ENCODE measurements around the gene BLOC1S6.
"Not testable (repeated sequence)": the region's sequence is repeated elsewhere in the genome, so short reads cannot be mapped to it uniquely, and the experiment has no call there.

Gene BLOC1S6

DNA sequence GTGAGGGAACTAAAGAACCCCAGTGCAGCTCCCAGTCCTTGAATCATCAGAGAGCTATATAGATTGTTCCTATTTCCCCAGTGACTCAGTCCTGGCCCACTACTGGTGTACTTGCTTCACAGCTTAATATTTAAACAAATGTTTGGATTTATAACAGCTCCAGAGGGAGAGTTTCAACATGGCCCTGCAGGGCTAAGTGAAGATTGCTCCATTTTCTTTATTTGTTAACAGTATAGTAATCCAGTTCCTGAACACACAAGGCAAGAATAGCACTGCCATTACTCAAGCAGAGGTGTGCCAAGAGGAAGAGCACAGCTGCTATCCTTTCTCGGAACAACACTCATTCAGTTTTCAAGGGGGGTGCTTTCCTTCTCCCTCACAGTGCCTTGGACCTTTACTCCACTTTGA is 54.2 kb downstream of the BLOC1S6 start:
- peak; percentile 87 for DNase-seq (ENCODE audit: low read depth)

DNA sequence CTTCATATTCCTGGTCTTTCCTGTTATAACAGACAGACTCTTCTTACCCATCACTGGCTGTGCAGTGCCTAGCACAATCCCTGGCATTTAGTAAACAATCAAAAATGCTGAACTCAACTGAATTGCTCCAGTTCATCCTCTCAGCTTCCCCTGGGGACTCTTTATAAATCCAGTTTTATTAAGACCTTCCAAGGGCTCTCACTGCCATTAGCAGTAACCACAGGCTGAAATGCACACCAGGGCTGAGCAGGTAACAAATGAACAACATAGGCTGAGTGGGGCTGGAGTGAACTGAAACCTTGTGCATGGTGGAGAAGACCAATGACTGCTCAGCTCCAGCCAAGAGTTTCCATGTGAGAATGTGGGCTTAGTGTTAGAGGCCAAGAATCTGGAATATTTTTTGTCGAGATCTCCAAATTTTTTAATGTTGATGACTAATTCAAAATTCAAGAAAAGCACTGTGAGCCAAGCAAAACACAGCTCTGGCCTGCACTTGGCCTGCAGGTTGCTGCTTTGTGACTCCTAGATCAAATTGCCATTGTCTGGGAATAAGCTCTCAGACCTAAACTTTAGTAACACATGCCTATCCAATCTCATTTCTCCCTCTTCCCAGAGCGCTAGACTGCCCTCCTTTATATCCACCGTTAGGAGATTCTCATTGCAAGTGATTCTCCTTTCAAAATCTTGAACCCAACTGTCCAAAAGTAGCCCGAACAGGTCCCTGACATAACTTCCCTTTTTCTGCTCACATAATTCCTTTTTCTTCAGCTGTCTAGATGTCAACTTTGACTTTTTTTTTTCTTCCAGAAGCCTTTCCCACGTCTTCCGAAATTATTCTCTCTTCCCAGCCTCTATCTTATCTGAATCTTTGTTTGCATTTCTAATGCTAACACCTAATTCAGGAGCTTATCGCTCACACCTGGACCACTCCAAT is 55.1 kb downstream of the BLOC1S6 start:
- peak; percentile 53 for DNase-seq (ENCODE audit: low read depth)

DNA sequence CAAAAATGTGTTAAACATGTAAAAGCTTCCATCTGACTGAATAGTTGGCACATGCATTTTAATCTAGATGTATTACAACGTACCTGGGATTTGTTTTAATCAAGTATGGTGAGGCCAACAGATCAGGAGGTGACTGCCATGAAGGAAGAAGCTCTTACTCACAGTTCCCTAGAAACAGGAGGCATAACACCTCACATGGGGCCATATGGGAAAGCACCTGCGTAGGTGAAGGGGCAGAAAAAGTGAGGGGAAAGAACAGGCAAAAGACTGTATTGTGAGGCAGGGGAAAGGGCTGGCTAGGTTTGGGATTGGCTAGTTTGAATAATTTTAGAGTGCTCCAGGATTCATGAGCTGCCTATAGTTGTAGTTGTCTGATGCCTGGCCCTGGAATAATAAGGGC is 57.3 kb downstream of the BLOC1S6 start:
- no peak for DNase-seq (ENCODE audit: low read depth)

- DNase-seq (ENCODE audit: low read depth): peak; percentile 34
These were observed 58.1 kb downstream of the BLOC1S6 start for GRCh38 chr15:45645026-45645980.

DNA sequence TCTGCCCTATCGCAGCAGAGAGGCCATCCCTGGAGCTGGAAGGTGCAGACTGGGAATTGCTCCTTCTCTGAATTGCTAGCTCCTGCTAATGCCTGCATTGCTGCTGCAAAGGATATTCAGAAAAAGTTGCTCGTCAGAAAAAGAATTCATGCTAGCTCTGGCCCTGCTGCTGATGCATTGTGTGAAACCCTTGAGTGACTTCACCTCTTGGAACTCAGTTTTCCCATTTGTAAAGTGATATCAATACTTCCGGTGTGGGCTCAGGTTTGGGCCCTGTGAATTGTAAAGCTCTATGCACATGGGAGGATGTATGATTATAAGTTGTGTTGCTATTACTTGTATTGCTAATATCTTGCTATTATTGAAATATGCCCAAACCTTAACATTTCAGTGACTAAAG is 59.0 kb downstream of the BLOC1S6 start:
- peak; percentile 53 for DNase-seq (ENCODE audit: low read depth)

- no peak for DNase-seq (ENCODE audit: low read depth)
These were observed 60.6 kb downstream of the BLOC1S6 start for GRCh38 chr15:45647828-45648227.

DNA sequence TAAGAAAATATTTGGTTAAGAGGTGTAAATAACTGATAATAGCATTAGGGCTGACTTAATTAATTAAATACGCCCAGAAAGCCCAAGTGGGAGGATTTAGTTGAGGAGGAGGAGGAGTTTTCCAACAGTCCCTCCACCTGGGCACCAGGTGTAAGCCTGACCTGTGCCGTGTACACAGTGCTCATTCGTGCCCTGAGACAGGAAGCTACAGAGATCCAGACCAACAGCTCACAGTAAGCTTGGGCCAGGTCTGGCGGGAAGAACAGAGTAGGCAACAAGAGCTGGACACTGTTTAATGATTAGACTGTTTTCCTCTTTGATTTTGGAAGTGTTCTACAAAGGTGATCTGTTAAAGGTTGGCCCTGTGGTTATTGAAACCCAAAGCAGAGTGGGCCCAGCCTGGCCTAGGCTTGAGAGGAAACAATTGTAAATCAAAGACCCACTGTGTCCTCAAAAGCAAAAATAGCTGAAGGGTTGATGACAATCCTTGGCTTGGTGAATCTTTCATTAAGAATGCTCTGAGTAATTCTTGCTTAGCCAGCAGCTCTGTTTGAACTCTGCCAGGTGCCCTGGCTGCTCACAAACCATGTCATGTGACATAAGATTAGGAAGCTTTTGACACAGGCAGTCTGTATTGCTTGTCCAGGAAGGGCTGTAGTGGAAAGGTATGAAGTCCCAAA is 61.5 kb downstream of the BLOC1S6 start:
- peak; percentile 82 for DNase-seq (ENCODE audit: low read depth)

- not testable (repeated sequence) for DNase-seq (ENCODE audit: low read depth)
These were observed 62.8 kb downstream of the BLOC1S6 start for GRCh38 chr15:45650007-45650406.

- no peak for DNase-seq (ENCODE audit: low read depth)
These were observed 63.8 kb downstream of the BLOC1S6 start for GRCh38 chr15:45650889-45651525.

DNA sequence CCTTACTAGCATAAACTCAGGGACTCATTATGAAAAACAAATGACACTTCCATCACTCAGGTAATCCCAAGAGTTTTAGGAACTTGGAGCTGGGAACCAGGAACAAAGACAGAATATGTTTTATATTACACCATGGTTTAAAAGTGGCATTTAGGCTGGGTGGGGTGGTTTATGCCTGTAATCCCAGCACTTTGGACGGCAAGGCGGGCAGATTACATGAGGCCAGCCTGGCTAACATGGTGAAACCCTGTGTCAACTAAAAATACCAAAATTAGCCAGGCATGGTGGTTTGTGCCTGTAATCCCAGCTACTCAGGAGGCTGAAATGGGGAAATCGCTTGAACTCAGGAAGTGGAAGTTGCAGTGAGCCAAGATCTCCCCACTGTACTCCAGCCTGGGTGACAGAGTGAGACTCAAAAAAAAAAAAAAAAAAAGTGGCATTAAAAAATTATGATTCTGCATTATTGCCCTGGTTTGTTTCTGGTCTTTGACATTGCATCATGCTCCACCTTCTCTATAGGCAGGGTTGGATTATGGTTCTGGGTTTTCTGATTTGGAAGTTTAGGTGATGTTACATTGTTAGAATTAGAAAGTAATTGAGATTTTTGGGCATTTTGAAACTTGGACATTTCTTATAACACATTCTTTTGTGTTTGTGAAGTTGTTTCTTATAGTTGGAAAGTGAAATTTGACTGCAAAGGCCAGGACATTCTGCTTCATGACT is 66.7 kb downstream of the BLOC1S6 start:
- DNase-seq (ENCODE audit: low read depth): no peak

GRCh38 chr15:45654749-45655148 is 67.6 kb downstream of the BLOC1S6 start:
- DNase-seq (ENCODE audit: low read depth): no peak

DNA sequence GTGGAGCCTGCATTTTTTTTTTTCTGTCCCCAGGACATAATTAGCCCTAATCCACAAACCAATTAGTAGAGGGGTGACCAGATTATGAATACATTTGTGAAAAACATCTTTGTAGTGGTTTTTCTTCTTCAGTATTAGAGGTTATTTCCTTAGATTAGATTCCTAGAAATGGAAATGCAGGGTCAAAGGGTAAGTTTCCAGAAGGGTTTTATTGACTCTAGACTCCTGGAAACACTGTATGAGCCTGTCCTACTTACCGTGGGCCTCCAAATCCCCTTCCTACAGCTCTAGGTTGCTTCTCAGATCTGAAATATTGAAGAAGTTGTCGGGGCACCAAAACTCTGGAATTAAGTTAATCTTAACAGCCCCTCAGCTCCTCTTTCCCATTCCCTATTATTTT is 70.1 kb downstream of the BLOC1S6 start:
- DNase-seq (ENCODE audit: low read depth): no peak

DNA sequence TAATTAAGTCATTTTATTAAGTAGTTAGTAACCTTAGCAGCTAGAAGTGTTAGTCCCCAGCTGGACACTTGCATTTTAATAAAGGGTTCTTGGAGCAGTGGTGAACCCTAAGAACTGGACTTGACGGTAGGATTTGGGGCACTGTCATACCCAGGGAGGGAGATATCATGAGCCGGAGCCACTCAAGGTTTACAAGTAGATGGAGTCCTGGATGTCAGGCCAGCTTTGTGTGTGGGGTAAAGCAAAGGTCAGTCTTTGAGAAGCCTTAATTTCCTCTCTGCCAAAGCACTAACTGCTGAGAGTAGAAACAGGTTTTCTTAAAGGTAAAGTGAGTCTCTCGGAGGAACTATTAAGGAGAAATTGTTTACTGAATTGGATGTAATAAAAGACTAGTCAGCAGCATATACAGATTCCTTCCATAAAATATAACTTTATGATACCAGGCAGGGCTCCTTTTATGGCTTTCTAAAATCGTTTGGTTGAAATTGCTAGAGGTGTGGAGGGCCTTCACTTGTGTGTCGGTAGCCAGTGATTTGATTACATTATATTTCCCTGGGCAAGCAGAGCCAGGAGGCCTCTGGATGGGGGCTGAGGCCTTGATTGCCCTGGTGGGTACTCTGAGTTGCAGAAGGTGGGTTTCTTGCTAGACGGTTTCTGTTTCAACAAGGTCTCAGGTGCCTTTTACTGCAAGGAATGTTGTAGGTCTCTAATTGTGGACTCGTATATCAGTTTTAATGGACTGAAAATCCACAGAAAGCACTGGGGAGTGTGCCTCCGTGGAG is 70.8 kb downstream of the BLOC1S6 start:
- DNase-seq (ENCODE audit: low read depth): no peak

Measured in ELR (cell line).